Measurements from ENCODE around the gene AMER3. TPM values are rescaled to one million over a fixed set of nuclear protein-coding genes. Genes with fewer than 3 reads are reported as not detected.

Gene AMER3
- total and polyA plus RNA-seq, 2 of the 4 experiments (the other 2 are of a cell fraction), result not detected

DNA sequence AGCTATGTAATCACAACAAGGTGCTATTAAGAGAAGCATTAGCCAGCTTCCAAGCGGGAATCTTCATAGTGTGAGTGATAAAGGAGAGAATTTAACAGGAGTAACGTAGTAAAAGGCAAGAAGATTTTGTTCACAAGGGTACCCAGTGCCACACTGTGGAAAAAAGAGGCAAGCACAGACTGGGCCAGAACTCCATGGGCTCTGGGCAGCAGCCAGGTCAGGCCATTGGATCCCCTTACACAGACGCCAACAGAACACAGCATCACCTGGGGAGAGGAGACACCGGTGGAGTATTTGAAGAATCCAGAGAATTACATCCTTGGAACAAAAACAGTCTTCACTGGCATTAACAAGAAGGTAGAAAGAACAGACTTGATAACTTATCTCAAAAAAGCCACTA lies 21.2 kb downstream of the AMER3 start:
- DNase-seq (no peak), ATAC-seq (ENCODE audit: low read depth) (no peak)
- Histone ChIP-seq H3K56ac (ENCODE audit: extremely low read depth, insufficient read depth, low read length) (no peak overlapping the region), H3K79me1 (ENCODE audit: low read depth in 1 of 2, low read length in 2 of 2) (no peaks in the 10 kb centered on the region), H4K20me1 (ENCODE audit: insufficient read depth, low read length) (no peaks in the 10 kb centered on the region), H4K8ac (ENCODE audit: low read depth in 2 of 2, low read length in 2 of 2) (no peak overlapping the region), H3K4me1 (ENCODE audit: control insufficient read depth, insufficient read depth, low read length) (no peaks in the 10 kb centered on the region), H2AFZ (replicated peaks; ENCODE audit: low read length, poor library complexity) (no peak overlapping the region), H3K9ac (ENCODE audit: low read depth, low read length) (no peak overlapping the region), H4K5ac (ENCODE audit: low read depth, low read length) (no peak overlapping the region), H3K9me1 (ENCODE audit: insufficient read depth, low read length) (no peaks in the 10 kb centered on the region), H3K23ac (ENCODE audit: low read depth, low read length) (no peak overlapping the region), H2BK120ac (ENCODE audit: low read depth, low read length) (no peak overlapping the region), H3K9me3 (ENCODE audit: control insufficient read depth, insufficient read depth, low read length) (no peaks in the 10 kb centered on the region), H2AK5ac (ENCODE audit: low read depth, low read length) (no peak overlapping the region), H3K27me3 (ENCODE audit: control insufficient read depth, insufficient read depth, low read length) (no peaks in the 10 kb centered on the region), H3K18ac (ENCODE audit: low read depth, low read length) (no peak overlapping the region), H4K91ac (ENCODE audit: insufficient read depth, low read depth, low read length) (no peak overlapping the region), H3K27ac (ENCODE audit: insufficient read depth, low read length) (no peak overlapping the region), H2BK5ac (ENCODE audit: low read depth, low read length, poor library complexity, severe bottlenecking) (no peak overlapping the region), H2AK9ac (replicated peaks; ENCODE audit: low read depth, low read length, poor library complexity) (no peak overlapping the region), H2BK15ac (ENCODE audit: low read depth, low read length) (no peak overlapping the region), H3K4ac (ENCODE audit: low read depth, low read length) (no peak overlapping the region), H3K4me3 (ENCODE audit: insufficient read depth, low read depth, low read length) (no peak overlapping the region), H3K4me2 (ENCODE audit: low read depth, low read length) (no peak overlapping the region), H2BK20ac (ENCODE audit: low read depth, low read length) (no peak overlapping the region), H3K14ac (replicated peaks; ENCODE audit: low read depth, low read length) (no peak overlapping the region), H3K36me3 (ENCODE audit: control insufficient read depth, insufficient read depth, low read length) (no peaks in the 10 kb centered on the region)
- POLR2A ChIA-PET (ENCODE audit: unreplicated experiment), result no interaction called here
- intact Hi-C loops (cut with micrococcal nuclease), result no loop called here
- no TSS peak for BruUV-seq (replicated peaks)
- CTCF ChIA-PET, result no interaction called here
- WGBS, 2 experiments (ENCODE audit: extremely low coverage in 2 of 2, insufficient read length in 1 of 2), result 0% methylated on average over 1 of the region's 4 CpGs; no CpG with 5 or more reads in 1 of the 2 experiments
- in situ Hi-C loops (cut with MboI; ENCODE audit: low sequenced_read_pairs), result no loop called here
- TF ChIP-seq RCOR1 (IDR thresholded peaks at IDR 0.05; ENCODE audit: insufficient replicate concordance, low read length), result no peak
- TF ChIP-seq MAFK (IDR thresholded peaks at IDR 0.05; ENCODE audit: low read depth, low read length), result no peak
- no peak for TF ChIP-seq BHLHE40 (IDR thresholded peaks at IDR 0.05; ENCODE audit: low read depth, low read length)
- no peak for TF ChIP-seq POLR2A (IDR thresholded peaks at IDR 0.05; ENCODE audit: low read depth, low read length)
- no peak for TF ChIP-seq SMC3 (IDR thresholded peaks at IDR 0.05; ENCODE audit: low read depth, low read length)
- dilution Hi-C loops (cut with HindIII; ENCODE audit: low sequenced_read_pairs, unreplicated experiment), result no loop called here
